HepG2 (cell line): ENCODE results near the gene HEPACAM. TPM values are rescaled to one million over a fixed set of nuclear protein-coding genes. Genes with fewer than 3 reads are reported as not detected.

Experiments
- HNF4G ChIP-seq, 2 experiments: sonication (generic) in 1 of 2; formaldehyde crosslinking in 1 of 2; IDR thresholded peaks; 2 replicates each; pipeline versions ENCODE4 v1.4.0 to v1.6.1; 2011 to 2020; ENCODE audit warnings: borderline replicate concordance in 2 of 2, low read depth in 2 of 2, mild to moderate bottlenecking in 2 of 2, low read length in 1 of 2, missing genetic modification reagents in 1 of 2, moderate library complexity in 1 of 2
- NFAT5 ChIP-seq: sonication (generic); formaldehyde crosslinking; IDR thresholded peaks from 2 replicates; pipeline ENCODE4 v1.4.0; 2020; ENCODE audit warnings: missing genetic modification reagents
- ONECUT2 ChIP-seq: sonication (generic); formaldehyde crosslinking; IDR thresholded peaks from 2 replicates; pipeline ENCODE4 v1.4.0; 2020; ENCODE audit warnings: missing genetic modification reagents
- SMC3 ChIP-seq: IDR thresholded peaks from 2 replicates; pipeline ENCODE4 v1.6.1; 2011; ENCODE audit warnings: low read length, improper control_type of control experiment
- YEATS2 ChIP-seq: sonication (generic); formaldehyde crosslinking; IDR thresholded peaks from 2 replicates; pipeline ENCODE4 v1.4.0; 2020; ENCODE audit warnings: missing genetic modification reagents, borderline replicate concordance
- ZNF451 ChIP-seq: sonication (generic); formaldehyde crosslinking; IDR thresholded peaks from 2 replicates; pipeline ENCODE4 v1.5.0; 2020; ENCODE audit warnings: mild to moderate bottlenecking, missing genetic modification reagents
- polyA plus RNA-seq, 8 experiments: library from polyadenylated mRNA; depleted of rRNA in 3 of 8; stranded (reverse) in 7 of 8; unstranded in 1 of 8; fragments of >200 nt; fragmentation: Illumina TruSeq in 4 of 8; extraction: Trizol in 4 of 8; gene quantifications; 2 replicates each; pipeline versions ENCODE4 v1.2.1 to v1.2.3, GENCODE V29; 2011 to 2016; ENCODE audit warnings: low read depth in 4 of 8, missing spikeins in 1 of 8, mixed read lengths in 1 of 8; ENCODE audit not compliant: insufficient read depth in 1 of 8
- total RNA-seq, 5 experiments: library from RNA; depleted of rRNA; stranded (reverse); fragments of >200 nt; fragmentation: Illumina TruSeq; extraction: Trizol; gene quantifications; 2 replicates each; pipeline ENCODE4 v1.2.3, GENCODE V29; 2016; ENCODE audit warnings: low read depth in 1 of 5
- TF ChIP-seq, protein P1 (sequence below): sonication (generic); formaldehyde crosslinking; IDR thresholded peaks from one replicate; pipeline ENCODE4 v1.5.1; 2020; ENCODE audit warnings: mild to moderate bottlenecking, missing genetic modification reagents; ENCODE audit errors: not compliant biosample characterization
- TF ChIP-seq, protein P2 (sequence below): sonication (generic); formaldehyde crosslinking; IDR thresholded peaks from 2 replicates; pipeline ENCODE4 v1.4.0; 2020; ENCODE audit warnings: missing genetic modification reagents, borderline replicate concordance
- TF ChIP-seq, protein P3 (sequence below): sonication (generic); formaldehyde crosslinking; IDR thresholded peaks from 2 replicates; pipeline ENCODE4 v1.8.1; 2022; ENCODE audit warnings: low read depth, mild to moderate bottlenecking, missing genetic modification reagents

HEPACAM gene
- total and polyA plus RNA-seq, 2 of the 13 experiments (the other 11 are each of a cell fraction or from before 2014, with no cell fraction given): 66.9 to 121 TPM

DNA sequence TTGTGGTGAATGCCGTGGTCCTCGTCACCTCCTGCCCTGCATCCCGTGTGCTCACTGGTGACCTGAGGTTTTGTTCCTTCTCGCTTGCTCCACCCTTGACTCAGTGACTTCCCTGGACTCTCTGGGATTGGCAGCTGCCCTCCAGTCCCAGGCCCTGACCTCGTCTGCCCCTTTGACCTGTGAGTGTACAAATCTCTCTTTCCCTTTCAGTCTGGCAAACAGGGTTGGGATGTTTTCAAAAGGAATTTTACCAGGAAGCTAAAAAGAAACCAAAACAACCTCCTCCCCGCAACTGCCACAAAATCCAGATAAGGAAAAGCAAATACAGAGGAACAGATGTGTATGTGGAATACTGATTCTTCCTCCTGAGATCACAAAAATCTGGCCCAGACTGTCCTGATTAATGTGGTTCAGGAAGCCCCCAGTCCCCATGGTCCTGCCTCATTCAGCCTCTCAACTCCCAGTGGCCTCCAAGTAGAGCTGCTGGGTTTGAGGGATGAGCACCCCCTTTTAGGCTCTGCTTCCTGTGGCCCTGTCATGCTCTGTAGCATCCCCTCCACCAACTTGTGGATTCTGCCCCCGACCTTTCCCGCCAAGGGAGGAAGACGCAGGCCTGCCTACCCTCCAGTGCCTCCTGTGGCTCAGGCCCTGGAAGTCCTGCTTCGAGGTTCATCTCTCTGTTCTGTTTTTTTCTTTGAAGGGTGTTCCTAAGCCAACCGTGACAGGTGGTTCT lies 53.3 kb downstream of the HEPACAM start (continued):
- TF ChIP-seq, protein P1, sequence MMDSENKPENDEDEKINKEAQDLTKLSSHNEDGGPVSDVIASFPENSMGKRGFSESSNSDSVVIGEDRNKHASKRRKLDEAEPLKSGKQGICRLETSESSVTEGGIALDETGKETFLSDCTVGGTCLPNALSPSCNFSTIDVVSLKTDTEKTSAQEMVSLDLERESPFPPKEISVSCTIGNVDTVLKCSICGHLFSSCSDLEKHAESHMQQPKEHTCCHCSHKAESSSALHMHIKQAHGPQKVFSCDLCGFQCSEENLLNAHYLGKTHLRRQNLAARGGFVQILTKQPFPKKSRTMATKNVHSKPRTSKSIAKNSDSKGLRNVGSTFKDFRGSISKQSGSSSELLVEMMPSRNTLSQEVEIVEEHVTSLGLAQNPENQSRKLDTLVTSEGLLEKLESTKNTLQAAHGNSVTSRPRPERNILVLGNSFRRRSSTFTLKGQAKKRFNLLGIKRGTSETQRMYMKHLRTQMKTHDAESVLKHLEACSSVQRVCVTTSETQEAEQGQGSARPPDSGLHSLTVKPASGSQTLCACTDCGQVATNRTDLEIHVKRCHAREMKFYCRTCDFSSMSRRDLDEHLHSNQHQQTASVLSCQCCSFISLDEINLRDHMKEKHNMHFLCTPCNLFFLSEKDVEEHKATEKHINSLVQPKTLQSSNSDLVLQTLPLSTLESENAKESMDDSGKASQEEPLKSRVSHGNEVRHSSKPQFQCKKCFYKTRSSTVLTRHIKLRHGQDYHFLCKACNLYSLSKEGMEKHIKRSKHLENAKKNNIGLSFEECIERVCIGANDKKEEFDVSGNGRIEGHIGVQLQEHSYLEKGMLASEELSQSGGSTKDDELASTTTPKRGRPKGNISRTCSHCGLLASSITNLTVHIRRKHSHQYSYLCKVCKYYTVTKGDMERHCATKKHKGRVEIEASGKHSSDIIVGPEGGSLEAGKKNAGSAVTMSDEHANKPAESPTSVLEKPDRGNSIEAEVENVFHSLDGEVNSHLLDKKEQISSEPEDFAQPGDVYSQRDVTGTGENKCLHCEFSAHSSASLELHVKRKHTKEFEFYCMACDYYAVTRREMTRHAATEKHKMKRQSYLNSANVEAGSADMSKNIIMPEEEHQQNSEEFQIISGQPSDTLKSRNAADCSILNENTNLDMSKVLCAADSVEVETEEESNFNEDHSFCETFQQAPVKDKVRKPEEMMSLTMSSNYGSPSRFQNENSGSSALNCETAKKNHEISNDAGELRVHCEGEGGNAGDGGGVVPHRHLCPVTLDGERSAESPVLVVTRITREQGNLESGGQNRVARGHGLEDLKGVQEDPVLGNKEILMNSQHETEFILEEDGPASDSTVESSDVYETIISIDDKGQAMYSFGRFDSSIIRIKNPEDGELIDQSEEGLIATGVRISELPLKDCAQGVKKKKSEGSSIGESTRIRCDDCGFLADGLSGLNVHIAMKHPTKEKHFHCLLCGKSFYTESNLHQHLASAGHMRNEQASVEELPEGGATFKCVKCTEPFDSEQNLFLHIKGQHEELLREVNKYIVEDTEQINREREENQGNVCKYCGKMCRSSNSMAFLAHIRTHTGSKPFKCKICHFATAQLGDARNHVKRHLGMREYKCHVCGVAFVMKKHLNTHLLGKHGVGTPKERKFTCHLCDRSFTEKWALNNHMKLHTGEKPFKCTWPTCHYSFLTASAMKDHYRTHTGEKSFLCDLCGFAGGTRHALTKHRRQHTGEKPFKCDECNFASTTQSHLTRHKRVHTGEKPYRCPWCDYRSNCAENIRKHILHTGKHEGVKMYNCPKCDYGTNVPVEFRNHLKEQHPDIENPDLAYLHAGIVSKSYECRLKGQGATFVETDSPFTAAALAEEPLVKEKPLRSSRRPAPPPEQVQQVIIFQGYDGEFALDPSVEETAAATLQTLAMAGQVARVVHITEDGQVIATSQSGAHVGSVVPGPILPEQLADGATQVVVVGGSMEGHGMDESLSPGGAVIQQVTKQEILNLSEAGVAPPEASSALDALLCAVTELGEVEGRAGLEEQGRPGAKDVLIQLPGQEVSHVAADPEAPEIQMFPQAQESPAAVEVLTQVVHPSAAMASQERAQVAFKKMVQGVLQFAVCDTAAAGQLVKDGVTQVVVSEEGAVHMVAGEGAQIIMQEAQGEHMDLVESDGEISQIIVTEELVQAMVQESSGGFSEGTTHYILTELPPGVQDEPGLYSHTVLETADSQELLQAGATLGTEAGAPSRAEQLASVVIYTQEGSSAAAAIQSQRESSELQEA (CRISPR knock-in tag): no peak
- TF ChIP-seq, protein P2, sequence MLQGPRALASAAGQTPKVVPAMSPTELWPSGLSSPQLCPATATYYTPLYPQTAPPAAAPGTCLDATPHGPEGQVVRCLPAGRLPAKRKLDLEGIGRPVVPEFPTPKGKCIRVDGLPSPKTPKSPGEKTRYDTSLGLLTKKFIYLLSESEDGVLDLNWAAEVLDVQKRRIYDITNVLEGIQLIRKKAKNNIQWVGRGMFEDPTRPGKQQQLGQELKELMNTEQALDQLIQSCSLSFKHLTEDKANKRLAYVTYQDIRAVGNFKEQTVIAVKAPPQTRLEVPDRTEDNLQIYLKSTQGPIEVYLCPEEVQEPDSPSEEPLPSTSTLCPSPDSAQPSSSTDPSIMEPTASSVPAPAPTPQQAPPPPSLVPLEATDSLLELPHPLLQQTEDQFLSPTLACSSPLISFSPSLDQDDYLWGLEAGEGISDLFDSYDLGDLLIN (CRISPR knock-in tag): no peak
- TF ChIP-seq NFAT5 (CRISPR knock-in tag) (0 out of 2 replicates have a peak, but pooled peaks have one; percentile 25), HNF4G (IDR thresholded peaks at IDR 0.05; ENCODE audit: borderline replicate concordance, low read depth, low read length) (no peak; the same call in 1 of the 2 replicates), HNF4G (CRISPR knock-in tag; IDR thresholded peaks at IDR 0.05; ENCODE audit: borderline replicate concordance, low read depth) (peak; percentile 51; the same call in 1 of the 2 replicates), ZNF451 (CRISPR knock-in tag) (0 out of 2 replicates have a peak, but pooled peaks have one; percentile 57), SMC3 (no peak), ONECUT2 (CRISPR knock-in tag) (no peak), YEATS2 (CRISPR knock-in tag) (no peak)
- TF ChIP-seq, protein P3, sequence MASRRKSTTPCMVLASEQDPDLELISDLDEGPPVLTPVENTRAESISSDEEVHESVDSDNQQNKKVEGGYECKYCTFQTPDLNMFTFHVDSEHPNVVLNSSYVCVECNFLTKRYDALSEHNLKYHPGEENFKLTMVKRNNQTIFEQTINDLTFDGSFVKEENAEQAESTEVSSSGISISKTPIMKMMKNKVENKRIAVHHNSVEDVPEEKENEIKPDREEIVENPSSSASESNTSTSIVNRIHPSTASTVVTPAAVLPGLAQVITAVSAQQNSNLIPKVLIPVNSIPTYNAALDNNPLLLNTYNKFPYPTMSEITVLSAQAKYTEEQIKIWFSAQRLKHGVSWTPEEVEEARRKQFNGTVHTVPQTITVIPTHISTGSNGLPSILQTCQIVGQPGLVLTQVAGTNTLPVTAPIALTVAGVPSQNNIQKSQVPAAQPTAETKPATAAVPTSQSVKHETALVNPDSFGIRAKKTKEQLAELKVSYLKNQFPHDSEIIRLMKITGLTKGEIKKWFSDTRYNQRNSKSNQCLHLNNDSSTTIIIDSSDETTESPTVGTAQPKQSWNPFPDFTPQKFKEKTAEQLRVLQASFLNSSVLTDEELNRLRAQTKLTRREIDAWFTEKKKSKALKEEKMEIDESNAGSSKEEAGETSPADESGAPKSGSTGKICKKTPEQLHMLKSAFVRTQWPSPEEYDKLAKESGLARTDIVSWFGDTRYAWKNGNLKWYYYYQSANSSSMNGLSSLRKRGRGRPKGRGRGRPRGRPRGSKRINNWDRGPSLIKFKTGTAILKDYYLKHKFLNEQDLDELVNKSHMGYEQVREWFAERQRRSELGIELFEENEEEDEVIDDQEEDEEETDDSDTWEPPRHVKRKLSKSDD (CRISPR knock-in tag): no peak
